ENCODE measurements around the gene ERMARD. TPM values are rescaled to one million over a fixed set of nuclear protein-coding genes. Genes with fewer than 3 reads are reported as not detected.

Gene ERMARD
- total RNA-seq, 4 donors from 2014 or later, result 11.9 to 30.3 (median 20.2) TPM

- ATAC-seq (ENCODE audit: low FRiP score) (no peak), DNase-seq (ENCODE audit: low spot score) (no peak)
- TF ChIP-seq CTCF (IDR thresholded peaks at IDR 0.05), result no peak
Observed at GRCh38 chr6:169807229-169807628, 55.8 kb downstream of the ERMARD start.

- DNase-seq (ENCODE audit: low spot score) (no peak), ATAC-seq (ENCODE audit: low FRiP score) (no peak)
- TF ChIP-seq CTCF (IDR thresholded peaks at IDR 0.05), result no peak
Observed at GRCh38 chr6:169807699-169808607, 56.5 kb downstream of the ERMARD start.

GRCh38 chr6:169808608-169808967 lies 57.2 kb downstream of the ERMARD start:
- no peak for TF ChIP-seq CTCF (IDR thresholded peaks at IDR 0.05)
- DNase-seq (ENCODE audit: low spot score), result no peak
- no peak for ATAC-seq (ENCODE audit: low FRiP score)

GRCh38 chr6:169809386-169809785 lies 58.0 kb downstream of the ERMARD start:
- ATAC-seq (ENCODE audit: low FRiP score), result no peak
- DNase-seq (ENCODE audit: low spot score), result no peak
- TF ChIP-seq CTCF (IDR thresholded peaks at IDR 0.05), result no peak

- no peak for ATAC-seq (ENCODE audit: low FRiP score)
- DNase-seq (ENCODE audit: low spot score), result no peak
- TF ChIP-seq CTCF (IDR thresholded peaks at IDR 0.05), result no peak
Observed at GRCh38 chr6:169810066-169810989, 58.9 kb downstream of the ERMARD start.

- no peak for TF ChIP-seq CTCF (IDR thresholded peaks at IDR 0.05)
- no peak for DNase-seq (ENCODE audit: low spot score)
- no peak for ATAC-seq (ENCODE audit: low FRiP score)
Observed at GRCh38 chr6:169811072-169811471, 59.6 kb downstream of the ERMARD start.

Data from omental fat pad (tissue), 4 donors.